ENCODE results near the gene FAM120A.

FAM120A gene

GRCh38 chr9:93577975-93578682, 126.6 kb downstream of the FAM120A start:
- no peak for DNase-seq (ENCODE audit: low read depth)

- DNase-seq (ENCODE audit: low read depth): no peak
These were observed 127.4 kb downstream of the FAM120A start for GRCh38 chr9:93578844-93579243.

GRCh38 chr9:93579711-93580516, 128.4 kb downstream of the FAM120A start:
- no peak for DNase-seq (ENCODE audit: low read depth)

GRCh38 chr9:93580654-93581380, 129.3 kb downstream of the FAM120A start:
- no peak for DNase-seq (ENCODE audit: low read depth)

- no peak for DNase-seq (ENCODE audit: low read depth)
These were observed 130.6 kb downstream of the FAM120A start for GRCh38 chr9:93582115-93582514.

GRCh38 chr9:93582550-93582949, 131.1 kb downstream of the FAM120A start:
- no peak for DNase-seq (ENCODE audit: low read depth)

- no peak for DNase-seq (ENCODE audit: low read depth)
These were observed 133.8 kb downstream of the FAM120A start for GRCh38 chr9:93585259-93585658.

- DNase-seq (ENCODE audit: low read depth): no peak
These were observed 134.2 kb downstream of the FAM120A start for GRCh38 chr9:93585695-93586094.

- DNase-seq (ENCODE audit: low read depth): no peak
These were observed 135.0 kb downstream of the FAM120A start for GRCh38 chr9:93586290-93587057.

- no peak for DNase-seq (ENCODE audit: low read depth)
These were observed 135.8 kb downstream of the FAM120A start for GRCh38 chr9:93587284-93587650.

GRCh38 chr9:93587651-93588347, 136.3 kb downstream of the FAM120A start:
- no peak for DNase-seq (ENCODE audit: low read depth)

GRCh38 chr9:93588641-93589609, 137.4 kb downstream of the FAM120A start:
- DNase-seq (ENCODE audit: low read depth): no peak

- DNase-seq (ENCODE audit: low read depth): no peak
These were observed 138.2 kb downstream of the FAM120A start for GRCh38 chr9:93589688-93590087.

- DNase-seq (ENCODE audit: low read depth): no peak
These were observed 139.2 kb downstream of the FAM120A start for GRCh38 chr9:93590609-93591234.

GRCh38 chr9:93591301-93592007, 140.0 kb downstream of the FAM120A start:
- DNase-seq (ENCODE audit: low read depth): no peak

- no peak for DNase-seq (ENCODE audit: low read depth)
These were observed 140.6 kb downstream of the FAM120A start for GRCh38 chr9:93592008-93592642.

- no peak for DNase-seq (ENCODE audit: low read depth)
These were observed 141.1 kb downstream of the FAM120A start for GRCh38 chr9:93592643-93593021.

- no peak for DNase-seq (ENCODE audit: low read depth)
These were observed 141.7 kb downstream of the FAM120A start for GRCh38 chr9:93593144-93593658.

Data from HS-5 (cell line).